Kidney (tissue), 14 donors: ENCODE results near the gene DNAJB1. TPM values are rescaled to one million over a fixed set of nuclear protein-coding genes. Genes with fewer than 3 reads are reported as not detected.
A peak's percentile ranks its signal among the peaks of the same experiment; 100 is the strongest.

Source experiments
- DNase-seq, 5 donors: peaks; one replicate each; pipeline ENCODE4 v3.0.0-alpha.2; 2013 to 2020
- FAIRE-seq: peaks from 2 replicates; lab custom pipeline; 2012; peaks lifted over from hg19 to GRCh38; lab: Jason Lieb, UNC
- H3K27ac ChIP-seq, 2 donors: one replicate each; pipeline ENCODE4 v1.7.0; 2013; ENCODE audit warnings: low read depth in 2 of 2, low read length in 2 of 2, inconsistent platforms in 1 of 2
- H3K27me3 ChIP-seq: one replicate; pipeline ENCODE4 v1.7.1; 2013; ENCODE audit warnings: low read length, inconsistent platforms; ENCODE audit not compliant: control insufficient read depth, insufficient read depth
- H3K36me3 ChIP-seq, 3 donors: one replicate each; pipeline versions ENCODE4 v1.7.0 to v1.7.1; 2013; ENCODE audit warnings: low read length in 3 of 3, control low read depth in 1 of 3, inconsistent platforms in 1 of 3; ENCODE audit not compliant: insufficient read depth in 3 of 3, control insufficient read depth in 2 of 3
- H3K4me1 ChIP-seq, 3 donors: one replicate each; pipeline versions ENCODE4 v1.7.0 to v1.7.1; 2013; ENCODE audit warnings: low read length in 3 of 3, inconsistent platforms in 1 of 3, low read depth in 1 of 3; ENCODE audit not compliant: control insufficient read depth in 2 of 3, insufficient read depth in 2 of 3
- H3K4me3 ChIP-seq, 3 donors: one replicate each; pipeline versions ENCODE4 v1.7.0 to v1.8.1; 2013; ENCODE audit warnings: low read length in 3 of 3, control low read depth in 1 of 3, inconsistent platforms in 1 of 3
- H3K9ac ChIP-seq, 3 donors: one replicate each; pipeline versions ENCODE4 v1.7.0 to v1.7.1; 2013; ENCODE audit warnings: low read length in 3 of 3, control low read depth in 1 of 3, inconsistent platforms in 1 of 3
- H3K9me3 ChIP-seq, 3 donors: one replicate each; pipeline versions ENCODE4 v1.7.0 to v1.7.1; 2013; ENCODE audit warnings: low read length in 3 of 3, control low read depth in 1 of 3, inconsistent platforms in 1 of 3; ENCODE audit not compliant: control insufficient read depth in 2 of 3, insufficient read depth in 1 of 3
- intact Hi-C: fragments of 100-400 bp; cut with DNase I; formaldehyde crosslinking; loops from one replicate; pipeline ENCODE4 v1.11.1; 2022
- polyA plus RNA-seq: library from polyadenylated mRNA; stranded (reverse); fragments of 350-450 nt; fragmentation: Illumina TruSeq; extraction: RNeasy Lipid Tissue Mini Kit (QIAGEN cat#74804); gene quantifications from one replicate; pipeline ENCODE4 v1.2.3, GENCODE V29; 2014; ENCODE audit warnings: low read depth, low replicate concordance; ENCODE audit not compliant: insufficient read depth
- total RNA-seq: library from RNA; stranded (reverse); fragmentation: NEBNext Ultra II Directional; extraction: Animal tissue kit (Norgen Biotek cat#: 25700); gene quantifications from one replicate; pipeline ENCODE4 v1.2.1, GENCODE V29; 2021
- TF ChIP-seq, protein P1 (sequence below): IDR thresholded peaks from 3 replicates; pipeline ENCODE4 v1.5.1; 2012; ENCODE audit warnings: mild to moderate bottlenecking, moderate library complexity, borderline replicate concordance; ENCODE audit not compliant: insufficient read depth; ENCODE audit errors: extremely low read depth
- donor health status: control.
- donor health status: control.
- donor health status: control.
- donor health status: control.
- donor health status: control.
- donor health status: DM: yes; HTN: yes; CAD: no.
- donor health status: Normal renal cell carcinoma (clear cell type).

DNAJB1 gene
- total and polyA plus RNA-seq, 2 donors from 2014 or later, result 77.9 to 122 TPM

GRCh38 chr19:14494411-14494810 is 23.8 kb downstream of the DNAJB1 start:
- peak overlapping the region in 1 of 3 donors; percentile 85 for H3K4me3 ChIP-seq
- peaks cover 2 to 17% (median 15%) of the 10 kb centered on the region in 3 donors for H3K4me1 ChIP-seq
- TF ChIP-seq, protein P1, sequence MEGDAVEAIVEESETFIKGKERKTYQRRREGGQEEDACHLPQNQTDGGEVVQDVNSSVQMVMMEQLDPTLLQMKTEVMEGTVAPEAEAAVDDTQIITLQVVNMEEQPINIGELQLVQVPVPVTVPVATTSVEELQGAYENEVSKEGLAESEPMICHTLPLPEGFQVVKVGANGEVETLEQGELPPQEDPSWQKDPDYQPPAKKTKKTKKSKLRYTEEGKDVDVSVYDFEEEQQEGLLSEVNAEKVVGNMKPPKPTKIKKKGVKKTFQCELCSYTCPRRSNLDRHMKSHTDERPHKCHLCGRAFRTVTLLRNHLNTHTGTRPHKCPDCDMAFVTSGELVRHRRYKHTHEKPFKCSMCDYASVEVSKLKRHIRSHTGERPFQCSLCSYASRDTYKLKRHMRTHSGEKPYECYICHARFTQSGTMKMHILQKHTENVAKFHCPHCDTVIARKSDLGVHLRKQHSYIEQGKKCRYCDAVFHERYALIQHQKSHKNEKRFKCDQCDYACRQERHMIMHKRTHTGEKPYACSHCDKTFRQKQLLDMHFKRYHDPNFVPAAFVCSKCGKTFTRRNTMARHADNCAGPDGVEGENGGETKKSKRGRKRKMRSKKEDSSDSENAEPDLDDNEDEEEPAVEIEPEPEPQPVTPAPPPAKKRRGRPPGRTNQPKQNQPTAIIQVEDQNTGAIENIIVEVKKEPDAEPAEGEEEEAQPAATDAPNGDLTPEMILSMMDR, result no peak
- intact Hi-C loops, result no loop called here
- no peak for FAIRE-seq
- H3K27me3 ChIP-seq, result no peaks in the 10 kb centered on the region
- no peak for DNase-seq
- H3K36me3 ChIP-seq, result peaks cover 0 to 2% (median 0%) of the 10 kb centered on the region in 3 donors
- H3K9ac ChIP-seq, result peak overlapping the region in 1 of 3 donors; percentile 85
- H3K9me3 ChIP-seq, result no peaks in the 10 kb centered on the region
- H3K27ac ChIP-seq, result no peak overlapping the region

- H3K27ac ChIP-seq, result no peak overlapping the region
- peaks cover 2 to 17% (median 15%) of the 10 kb centered on the region in 3 donors for H3K4me1 ChIP-seq
- H3K36me3 ChIP-seq, result peaks cover 2 to 6% (median 3%) of the 10 kb centered on the region in 3 donors
- no peak for DNase-seq
- no peak overlapping the region for H3K4me3 ChIP-seq
- intact Hi-C loops, result no loop called here
- no peak overlapping the region for H3K9ac ChIP-seq
- no peaks in the 10 kb centered on the region for H3K27me3 ChIP-seq
- no peak for FAIRE-seq
- TF ChIP-seq, protein P1, result no peak
- H3K9me3 ChIP-seq, result no peaks in the 10 kb centered on the region
Observed at GRCh38 chr19:14492756-14493337, 25.4 kb downstream of the DNAJB1 start.

- TF ChIP-seq, protein P1, result no peak
Observed at GRCh38 chr19:14487370-14488125, 30.6 kb downstream of the DNAJB1 start.

More at GRCh38 chr19:14487370-14488125, 30.6 kb downstream of the DNAJB1 start:
- FAIRE-seq (no peak), DNase-seq (no peak)
- Histone ChIP-seq H3K27me3 (no peaks in the 10 kb centered on the region), H3K4me1 (no peaks in the 10 kb centered on the region), H3K4me3 (no peak overlapping the region), H3K9me3 (no peaks in the 10 kb centered on the region), H3K36me3 (peaks cover 2 to 7% (median 3%) of the 10 kb centered on the region in 3 donors), H3K9ac (no peak overlapping the region), H3K27ac (no peak overlapping the region)
- intact Hi-C loops, result no loop called here
